Left ventricle myocardium superior (tissue), 1 donor: ENCODE data around the gene UPB1. TPM values are rescaled to one million over a fixed set of nuclear protein-coding genes. Genes with fewer than 3 reads are reported as not detected.
"Not testable (repeated sequence)": the region's sequence is repeated elsewhere in the genome, so short reads cannot be mapped to it uniquely, and the experiment has no call there.

Experiments
- ATAC-seq: fragments of 200-7000 bp; cut with Tn5 transposase; one replicate; pipeline ENCODE4 v1.9.1; 2020; ENCODE audit warnings: mild to moderate bottlenecking, moderate library complexity
- DNase-seq: peaks from one replicate; pipeline ENCODE4 v3.0.0-alpha.2; 2020
- intact Hi-C: fragments of 100-400 bp; cut with micrococcal nuclease; formaldehyde crosslinking; loops from one replicate; pipeline ENCODE4 v1.11.0; 2022
- total RNA-seq: library from RNA; stranded (reverse); fragmentation: NEBNext Ultra II Directional; extraction: Animal tissue kit (Norgen Biotek cat#: 25700); gene quantifications from one replicate; pipeline ENCODE4 v1.2.1, GENCODE V29; 2021
- donor health status: DM: no; HTN: yes; CAD: no; lungs with severe emphysema.

UPB1 gene
- total RNA-seq, 1 donor from 2014 or later = 0.97 TPM

GRCh38 chr22:24550902-24551435 is 55.8 kb downstream of the UPB1 start:
- ATAC-seq = no peak
- intact Hi-C loops = no loop called here

GRCh38 chr22:24552503-24553286 is 57.6 kb downstream of the UPB1 start:
- not testable (repeated sequence) for ATAC-seq

More at GRCh38 chr22:24550902-24551435, 55.8 kb downstream of the UPB1 start:
- no peak for DNase-seq

GRCh38 chr22:24553597-24554312 is 58.6 kb downstream of the UPB1 start:
- intact Hi-C loops = no loop called here
- peak; percentile 75 for DNase-seq

More at GRCh38 chr22:24552503-24553286, 57.6 kb downstream of the UPB1 start:
- DNase-seq, intact Hi-C loops: not testable (repeated sequence)

GRCh38 chr22:24554313-24555164 is 59.4 kb downstream of the UPB1 start, which contains the start of gene GUCD1:
Gene GUCD1 (minus strand): TSS chr22:24555138. CDS start chr22:24554991, 147 bp downstream.
- peak; percentile 2 for ATAC-seq
- DNase-seq = peak; percentile 42
- intact Hi-C loops = no loop called here

More at GRCh38 chr22:24553597-24554312, 58.6 kb downstream of the UPB1 start:
- peak; percentile 19 for ATAC-seq

- ATAC-seq = peak; percentile 87
- DNase-seq = peak; percentile 100
- intact Hi-C loops = no loop called here
Observed at GRCh38 chr22:24555165-24556039, 60.3 kb downstream of the UPB1 start, which contains the start of gene SNRPD3. Gene SNRPD3 (plus strand): TSS chr22:24555999. CDS start chr22:24557675, 1,676 bp downstream.

GRCh38 chr22:24559471-24559870 is 64.3 kb downstream of the UPB1 start:
- intact Hi-C loops = no loop called here
- no peak for DNase-seq
- ATAC-seq = no peak

GRCh38 chr22:24563246-24563645 is 68.1 kb downstream of the UPB1 start:
- no peak for DNase-seq
- ATAC-seq = no peak
- intact Hi-C loops = no loop called here

- intact Hi-C loops = no loop called here
- DNase-seq = no peak
- ATAC-seq = peak; percentile 91
Observed at GRCh38 chr22:24564376-24565058, 69.4 kb downstream of the UPB1 start.

- no peak for DNase-seq
- ATAC-seq = no peak
Observed at GRCh38 chr22:24565077-24565476, 69.9 kb downstream of the UPB1 start.

GRCh38 chr22:24566899-24567511 is 71.9 kb downstream of the UPB1 start:
- intact Hi-C loops = no loop called here
- ATAC-seq (no peak), DNase-seq (no peak)

More at GRCh38 chr22:24565077-24565476, 69.9 kb downstream of the UPB1 start:
- intact Hi-C loops = no loop called here

- DNase-seq (no peak), ATAC-seq (no peak)
- intact Hi-C loops = no loop called here
Observed at GRCh38 chr22:24567668-24568067, 72.5 kb downstream of the UPB1 start.

- DNase-seq = no peak
- no peak for ATAC-seq
- intact Hi-C loops = no loop called here
Observed at GRCh38 chr22:24571266-24571665, 76.1 kb downstream of the UPB1 start.

- DNase-seq (no peak), ATAC-seq (no peak)
- intact Hi-C loops = no loop called here
Observed at GRCh38 chr22:24576778-24577177, 81.6 kb downstream of the UPB1 start.
